ENCODE data around the gene TMEM182.

Gene TMEM182

GRCh38 chr2:102843764-102844443 lies 82.1 kb downstream of the TMEM182 start:
- H3K4me1 Mint-ChIP-seq: peaks cover 3% of the 10 kb centered on the region
- DNase-seq (ENCODE audit: low spot score in 2 of 2) (no peak), ATAC-seq (ENCODE audit: low read depth) (no peak)
- H3K36me3 Mint-ChIP-seq: peaks cover 5% of the 10 kb centered on the region
- no peak overlapping the region for H3K4me3 Mint-ChIP-seq
- peaks cover 6% of the 10 kb centered on the region for H3K27me3 Mint-ChIP-seq
- no peaks in the 10 kb centered on the region for H3K9me3 Mint-ChIP-seq
- no peak overlapping the region for H3K27ac Mint-ChIP-seq

- H3K9me3 Mint-ChIP-seq: no peaks in the 10 kb centered on the region
- H3K4me1 Mint-ChIP-seq: no peaks in the 10 kb centered on the region
- ATAC-seq (ENCODE audit: low read depth) (no peak), DNase-seq (ENCODE audit: low spot score in 2 of 2) (no peak)
- peaks cover 7% of the 10 kb centered on the region for H3K27me3 Mint-ChIP-seq
- H3K27ac Mint-ChIP-seq: no peak overlapping the region
- H3K4me3 Mint-ChIP-seq: no peak overlapping the region
- H3K36me3 Mint-ChIP-seq: peaks cover 5% of the 10 kb centered on the region
These were observed 83.1 kb downstream of the TMEM182 start for GRCh38 chr2:102844911-102845310.

GRCh38 chr2:102848366-102848839 lies 86.6 kb downstream of the TMEM182 start:
- Mint-ChIP-seq H3K4me3 (no peak overlapping the region), H3K9me3 (peaks cover 3% of the 10 kb centered on the region), H3K4me1 (no peaks in the 10 kb centered on the region), H3K36me3 (peaks cover 5% of the 10 kb centered on the region), H3K27ac (no peak overlapping the region), H3K27me3 (peaks cover 5% of the 10 kb centered on the region)
- ATAC-seq (ENCODE audit: low read depth) (no peak), DNase-seq (ENCODE audit: low spot score in 2 of 2) (no peak)

- H3K27me3 Mint-ChIP-seq: peaks cover 5% of the 10 kb centered on the region
- no peak overlapping the region for H3K27ac Mint-ChIP-seq
- DNase-seq (ENCODE audit: low spot score in 2 of 2) (no peak), ATAC-seq (ENCODE audit: low read depth) (no peak)
- H3K36me3 Mint-ChIP-seq: peaks cover 8% of the 10 kb centered on the region
- no peak overlapping the region for H3K4me3 Mint-ChIP-seq
- no peaks in the 10 kb centered on the region for H3K4me1 Mint-ChIP-seq
- peaks cover 12% of the 10 kb centered on the region for H3K9me3 Mint-ChIP-seq
These were observed 89.1 kb downstream of the TMEM182 start for GRCh38 chr2:102850888-102851287.

GRCh38 chr2:102852867-102853266 lies 91.0 kb downstream of the TMEM182 start:
- no peak for ATAC-seq (ENCODE audit: low read depth)
- peaks cover 10% of the 10 kb centered on the region for H3K36me3 Mint-ChIP-seq
- DNase-seq (ENCODE audit: low spot score in 2 of 2): no peak
- peaks cover 5% of the 10 kb centered on the region for H3K27me3 Mint-ChIP-seq
- H3K4me3 Mint-ChIP-seq: no peak overlapping the region
- no peaks in the 10 kb centered on the region for H3K4me1 Mint-ChIP-seq
- peaks cover 13% of the 10 kb centered on the region for H3K9me3 Mint-ChIP-seq
- H3K27ac Mint-ChIP-seq: no peak overlapping the region

All from memory B cell (primary cell).